ENCODE measurements around the gene NINL.

NINL gene

DNA sequence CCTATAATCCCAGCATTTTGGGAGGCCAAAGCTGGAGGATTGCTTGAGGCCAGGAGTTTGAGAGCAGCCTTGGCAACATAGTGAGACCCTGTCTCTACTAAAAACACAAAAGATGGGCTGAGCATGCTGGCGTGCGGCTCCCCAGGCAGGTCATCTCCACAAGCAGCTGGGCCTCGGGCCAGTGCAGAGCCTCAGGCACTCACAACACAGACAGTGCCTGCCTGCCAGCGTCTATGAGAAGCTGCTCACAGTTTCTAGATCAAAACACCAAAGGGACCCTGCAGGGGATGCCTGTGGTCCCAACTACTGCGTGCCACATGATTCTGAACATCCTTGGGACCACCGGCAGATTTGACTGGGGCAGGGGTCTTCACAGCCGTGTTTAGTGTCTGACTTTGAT, 118.5 kb downstream of the NINL start:
- no peak for DNase-seq (ENCODE audit: low read depth in 1 of 2, low spot score in 1 of 2)

DNA sequence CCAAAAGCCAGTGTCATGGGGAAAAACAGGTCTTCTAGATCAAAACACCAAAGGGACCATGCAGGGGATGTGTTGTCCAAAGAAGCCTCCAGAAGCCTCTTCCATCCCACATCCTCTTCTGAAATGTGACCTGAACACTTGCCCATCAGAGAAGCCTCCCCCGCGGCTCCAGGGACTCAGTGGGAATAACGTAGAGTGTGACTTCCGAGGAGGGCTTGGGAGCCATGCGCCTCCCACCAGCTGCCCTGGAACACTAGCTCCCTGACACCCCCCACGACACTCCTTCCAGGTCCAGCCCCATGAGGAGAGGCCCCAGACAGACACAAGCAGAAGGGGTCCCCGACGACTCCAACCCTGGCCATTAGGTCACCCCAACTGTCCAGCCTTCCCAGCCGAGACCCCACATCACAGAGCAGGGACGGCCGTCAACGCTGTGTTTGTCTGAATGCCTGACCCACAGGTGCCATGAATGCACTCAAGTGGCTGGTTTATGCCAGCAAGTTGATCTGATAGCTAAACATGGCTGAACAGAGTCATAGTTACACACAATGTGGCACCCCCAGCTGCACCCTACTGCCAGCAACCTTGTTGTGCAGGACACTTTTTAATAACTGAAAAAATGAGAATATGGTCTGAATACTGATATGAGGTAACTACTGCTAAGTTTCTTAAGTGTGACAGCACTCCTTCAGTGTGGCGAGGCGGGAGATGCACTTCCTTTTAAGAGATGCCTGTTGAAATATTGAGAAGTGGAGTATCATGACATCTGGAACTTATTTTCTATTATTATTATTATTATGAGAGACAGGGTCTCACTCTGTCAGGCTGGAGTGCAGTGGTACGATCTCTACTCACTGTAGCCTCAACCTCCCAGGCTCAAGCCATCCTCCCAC, 119.8 kb downstream of the NINL start:
- no peak for DNase-seq (ENCODE audit: low read depth in 1 of 2, low spot score in 1 of 2)

DNA sequence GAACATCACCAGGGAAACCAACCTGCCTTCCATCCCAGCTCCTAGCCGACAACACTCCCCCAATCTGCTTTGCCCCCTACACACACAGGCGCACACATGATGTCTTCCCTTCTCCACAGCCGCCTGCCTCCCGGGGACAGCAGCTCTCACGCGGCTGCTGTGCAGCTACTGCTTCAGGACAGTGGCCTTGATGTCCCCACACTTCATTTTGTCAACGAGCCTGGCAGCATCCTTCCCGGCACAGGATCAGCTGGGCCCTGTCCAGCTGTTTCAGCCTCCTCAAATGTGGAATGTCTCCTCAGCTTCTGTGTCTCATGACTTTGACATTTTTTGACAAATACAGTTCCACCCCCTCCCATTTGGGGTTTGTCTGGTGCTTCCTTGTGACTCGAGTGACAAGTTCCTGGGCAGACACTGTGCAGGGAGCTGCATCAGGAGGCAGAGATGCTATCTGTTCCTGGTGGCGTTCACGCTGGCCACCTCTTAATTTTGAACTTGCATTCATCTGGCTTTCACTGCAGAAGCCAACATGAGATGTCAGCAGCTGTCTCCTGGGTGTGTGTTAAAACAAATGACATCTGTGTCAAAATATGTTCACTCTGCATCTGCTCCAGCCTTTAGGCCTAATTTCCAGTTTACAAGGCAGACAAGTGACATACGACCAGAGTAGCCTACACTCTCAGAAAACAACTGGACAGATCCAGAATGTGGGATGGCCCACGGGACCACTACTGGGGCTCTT, 120.7 kb downstream of the NINL start:
- no peak for DNase-seq (ENCODE audit: low read depth in 1 of 2, low spot score in 1 of 2)

DNA sequence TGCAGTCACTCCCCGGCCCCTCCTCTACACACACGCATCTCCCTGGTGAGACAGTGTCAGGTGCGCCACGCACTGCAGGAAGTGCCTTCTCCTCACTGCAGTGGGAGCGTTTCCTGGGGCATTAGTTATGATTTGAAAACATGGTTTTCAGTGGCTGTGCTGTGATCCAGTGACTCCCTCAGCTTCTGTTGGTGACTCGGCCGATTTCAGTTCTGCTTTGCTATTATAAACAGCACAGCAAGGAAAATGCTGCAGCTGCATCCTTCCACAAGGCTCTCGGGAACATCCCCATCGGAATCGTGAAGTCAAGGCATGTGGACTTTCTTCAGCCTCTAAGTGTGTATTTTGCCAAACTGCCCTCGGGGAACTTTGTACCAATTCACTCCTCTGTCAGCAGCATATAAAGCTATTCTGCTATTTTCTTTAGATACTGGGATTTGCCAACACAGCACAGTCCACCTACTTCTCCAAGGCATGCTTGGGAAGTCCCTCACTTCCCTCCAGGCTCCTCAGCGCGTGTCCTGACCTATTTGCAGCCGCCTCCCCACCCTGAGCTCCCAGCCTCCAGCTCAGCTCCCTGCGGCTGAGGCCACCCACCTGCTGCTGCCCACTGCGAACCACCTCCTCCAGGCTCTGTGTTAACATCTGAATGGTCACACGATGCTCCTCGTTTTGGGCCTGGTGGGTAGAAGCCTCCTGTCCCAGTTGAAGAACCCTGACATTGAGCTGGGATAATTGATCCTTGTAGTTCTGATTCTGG, 123.4 kb downstream of the NINL start:
- DNase-seq (ENCODE audit: low read depth in 1 of 2, low spot score in 1 of 2): no peak

DNA sequence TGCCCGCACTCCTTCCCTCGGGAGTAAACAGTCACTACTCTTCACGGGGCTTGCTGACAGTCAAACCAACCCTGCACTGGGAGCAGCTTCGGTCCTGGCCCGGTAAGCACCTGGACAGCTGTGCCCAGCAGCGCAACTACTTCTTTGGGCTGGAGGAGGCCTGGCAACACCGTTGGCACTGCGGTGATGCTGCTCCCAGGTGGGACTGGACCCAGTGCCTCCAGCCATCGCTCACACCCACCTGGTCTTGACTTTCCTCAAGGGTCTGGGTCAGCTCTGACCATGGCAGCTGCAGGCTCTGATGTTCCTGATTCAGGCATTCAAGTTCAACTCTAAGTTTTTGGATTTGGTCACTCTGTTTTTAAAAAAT, 124.1 kb downstream of the NINL start:
- DNase-seq (ENCODE audit: low read depth in 1 of 2, low spot score in 1 of 2): no peak

DNA sequence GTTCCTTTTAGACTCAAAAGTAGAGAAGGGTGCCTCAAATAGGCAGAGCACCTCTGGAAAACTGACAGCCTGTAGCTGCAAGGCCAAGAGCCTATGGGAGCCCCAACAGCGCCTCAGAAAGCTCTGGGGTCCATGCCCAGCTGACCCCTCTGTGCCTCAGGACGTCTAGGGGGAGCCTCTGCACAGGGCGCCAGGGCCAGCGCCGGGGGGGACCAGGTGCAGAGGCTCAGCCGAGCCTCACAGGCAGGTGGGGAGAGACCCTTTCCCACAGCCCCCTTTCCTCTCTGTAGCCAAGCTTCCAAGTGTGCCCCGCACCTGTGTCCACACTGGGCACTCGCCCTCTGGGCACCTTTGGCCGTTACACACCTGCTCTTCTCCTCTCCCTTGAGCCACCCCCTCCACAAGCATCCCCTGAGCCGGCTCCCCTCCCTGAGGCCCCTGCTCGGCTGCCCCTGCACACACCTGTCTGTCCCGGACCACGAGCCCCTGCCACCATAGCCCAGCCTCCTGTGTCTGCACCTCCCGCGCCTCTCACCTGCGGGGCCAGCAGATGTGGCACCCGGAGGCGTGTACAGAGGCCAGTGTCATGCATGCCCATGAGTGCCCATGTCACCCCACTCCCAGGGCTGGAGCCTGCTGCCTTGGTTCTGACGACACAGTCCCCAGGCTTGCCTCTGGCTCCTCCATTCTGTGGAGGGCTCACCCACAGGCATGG, 124.6 kb downstream of the NINL start:
- DNase-seq (ENCODE audit: low read depth in 1 of 2, low spot score in 1 of 2): no peak

DNA sequence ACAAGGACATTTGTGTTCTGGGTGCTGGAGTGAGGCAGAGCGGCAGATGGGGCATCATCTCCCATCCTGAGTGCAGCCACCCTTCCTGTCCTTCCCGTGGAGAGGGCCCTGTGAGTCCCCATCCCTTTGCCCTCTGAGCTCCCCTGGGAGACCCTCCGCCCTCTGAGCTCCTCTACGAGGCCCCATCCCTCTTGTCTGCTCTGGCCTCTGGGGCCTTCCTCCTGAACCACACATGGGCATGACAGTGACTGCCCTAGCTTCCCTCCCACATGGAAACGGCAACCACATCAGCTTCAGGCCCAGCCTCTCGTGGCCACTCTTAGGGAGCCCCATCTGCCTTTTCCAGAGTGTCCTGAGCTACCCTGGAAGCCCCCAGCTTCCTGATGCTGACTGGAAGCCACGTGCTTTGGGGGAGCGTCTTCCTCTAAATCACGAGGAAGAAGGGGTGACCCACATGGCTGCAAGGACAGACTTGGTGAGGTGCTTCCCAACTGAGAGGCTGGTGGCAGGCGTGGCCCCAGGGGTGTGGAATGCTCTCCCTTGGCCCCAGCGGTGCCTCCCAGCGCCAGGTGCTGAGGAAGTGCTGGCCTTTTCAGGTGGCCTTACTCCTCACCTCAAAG, 125.3 kb downstream of the NINL start:
- DNase-seq (ENCODE audit: low read depth in 1 of 2, low spot score in 1 of 2): no peak

DNA sequence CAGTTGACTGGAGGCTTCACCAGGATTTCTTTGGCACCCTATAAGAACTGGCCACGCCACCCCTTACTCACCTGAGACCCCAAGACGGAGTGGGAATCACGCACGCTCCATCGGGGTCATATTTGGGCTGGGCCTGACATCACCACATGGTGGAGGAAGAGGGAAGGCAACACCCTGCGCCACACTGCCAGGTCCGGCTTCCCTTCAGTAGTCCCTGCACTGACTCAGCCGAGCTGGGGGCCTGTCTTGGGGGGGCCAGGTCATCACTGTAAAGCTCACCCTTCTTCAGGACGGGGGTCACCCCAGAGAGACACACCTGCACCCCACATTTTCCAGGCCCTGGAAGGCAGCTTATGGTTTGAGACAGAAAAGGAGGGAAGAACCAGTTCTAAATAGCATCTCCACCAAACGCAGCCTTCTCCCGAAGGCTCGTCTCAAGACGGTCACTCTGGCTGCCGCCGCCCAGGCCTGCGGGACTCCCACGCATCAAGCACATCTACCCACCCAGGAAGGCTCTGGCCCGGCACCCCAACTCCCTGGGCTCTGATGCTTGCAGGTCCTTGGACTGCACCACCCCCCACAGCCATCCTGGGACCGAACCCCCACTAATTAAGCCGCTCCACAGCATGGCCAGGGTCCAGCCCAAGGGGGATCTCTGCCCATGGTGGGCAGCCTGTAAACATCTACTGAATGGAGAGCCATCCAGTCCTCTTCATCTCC, 126.1 kb downstream of the NINL start:
- no peak for DNase-seq (ENCODE audit: low read depth in 1 of 2, low spot score in 1 of 2)

DNA sequence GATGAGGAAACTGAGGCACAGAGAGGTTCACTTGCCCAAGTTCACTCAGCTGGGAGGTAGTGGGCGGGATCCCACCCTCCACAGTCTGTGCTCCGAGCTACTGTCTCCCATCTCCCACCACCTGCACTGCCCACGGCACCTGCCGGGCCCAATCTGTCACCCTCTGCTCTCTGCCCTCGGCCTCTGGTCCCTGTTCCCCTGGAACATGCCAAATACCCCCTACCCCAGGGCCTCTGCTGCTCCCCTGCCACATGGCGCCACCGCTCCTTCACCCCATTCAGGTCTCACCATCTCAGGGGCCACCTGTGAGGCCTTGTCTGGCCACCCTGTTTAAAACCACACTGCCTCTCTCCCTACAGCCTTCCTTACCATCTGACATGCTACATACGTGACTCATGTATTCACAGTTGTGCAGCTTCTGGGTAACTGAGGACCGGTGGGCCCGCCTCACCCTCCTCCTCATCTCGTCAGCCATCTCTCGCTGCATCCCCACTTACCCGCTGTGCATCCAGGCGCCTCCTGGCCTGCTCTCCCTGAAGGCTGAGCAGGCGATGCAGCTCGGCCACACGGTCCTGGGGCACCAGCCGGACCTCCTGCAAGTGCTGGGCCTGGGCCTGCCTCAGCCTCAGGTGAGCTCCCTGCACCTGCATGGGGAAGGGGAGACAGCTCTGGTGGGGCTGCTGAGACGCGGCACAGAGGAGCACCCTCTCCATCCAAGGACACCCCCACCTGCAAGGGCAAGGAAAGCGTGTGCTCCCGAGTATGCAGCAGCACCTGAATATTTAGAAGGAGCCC, 127.2 kb downstream of the NINL start:
- DNase-seq (ENCODE audit: low read depth in 1 of 2, low spot score in 1 of 2): no peak

DNA sequence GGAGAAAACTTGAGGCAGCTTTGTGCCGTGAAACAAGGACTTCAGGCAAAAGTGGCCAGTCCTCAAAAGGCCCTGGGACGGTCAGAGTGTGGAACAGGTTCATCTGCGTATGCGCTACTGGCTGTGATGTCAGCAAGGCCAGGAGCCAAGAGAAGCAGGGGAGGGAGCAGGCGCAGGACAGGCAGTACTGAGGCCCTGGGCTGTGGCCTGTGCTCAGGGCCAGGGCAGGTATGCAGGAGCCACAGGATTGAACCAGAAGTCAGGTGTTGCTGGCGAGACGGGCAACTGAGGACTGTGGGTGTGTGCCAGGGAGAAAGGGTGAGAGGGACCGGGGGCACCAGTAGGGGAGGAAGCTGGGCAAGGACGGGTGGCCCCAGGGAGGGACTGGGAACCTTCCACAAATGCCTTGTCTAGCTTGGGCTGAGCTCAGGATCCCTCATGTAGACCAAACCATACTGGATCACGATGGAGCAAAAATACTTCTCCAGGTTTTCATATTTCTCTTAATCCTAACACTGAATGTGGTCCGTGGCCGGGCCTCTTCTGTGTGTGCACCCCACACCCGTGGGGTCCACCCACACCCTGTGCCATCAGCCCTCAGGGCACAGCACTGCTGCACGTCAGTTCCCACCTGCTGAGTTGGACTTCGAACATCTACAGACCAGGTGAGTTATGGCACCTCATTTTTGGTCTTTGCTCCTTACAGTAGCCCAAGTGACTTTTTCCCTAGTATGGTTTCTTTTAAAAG, 131.0 kb downstream of the NINL start:
- DNase-seq (ENCODE audit: low read depth in 1 of 2, low spot score in 1 of 2): no peak

DNA sequence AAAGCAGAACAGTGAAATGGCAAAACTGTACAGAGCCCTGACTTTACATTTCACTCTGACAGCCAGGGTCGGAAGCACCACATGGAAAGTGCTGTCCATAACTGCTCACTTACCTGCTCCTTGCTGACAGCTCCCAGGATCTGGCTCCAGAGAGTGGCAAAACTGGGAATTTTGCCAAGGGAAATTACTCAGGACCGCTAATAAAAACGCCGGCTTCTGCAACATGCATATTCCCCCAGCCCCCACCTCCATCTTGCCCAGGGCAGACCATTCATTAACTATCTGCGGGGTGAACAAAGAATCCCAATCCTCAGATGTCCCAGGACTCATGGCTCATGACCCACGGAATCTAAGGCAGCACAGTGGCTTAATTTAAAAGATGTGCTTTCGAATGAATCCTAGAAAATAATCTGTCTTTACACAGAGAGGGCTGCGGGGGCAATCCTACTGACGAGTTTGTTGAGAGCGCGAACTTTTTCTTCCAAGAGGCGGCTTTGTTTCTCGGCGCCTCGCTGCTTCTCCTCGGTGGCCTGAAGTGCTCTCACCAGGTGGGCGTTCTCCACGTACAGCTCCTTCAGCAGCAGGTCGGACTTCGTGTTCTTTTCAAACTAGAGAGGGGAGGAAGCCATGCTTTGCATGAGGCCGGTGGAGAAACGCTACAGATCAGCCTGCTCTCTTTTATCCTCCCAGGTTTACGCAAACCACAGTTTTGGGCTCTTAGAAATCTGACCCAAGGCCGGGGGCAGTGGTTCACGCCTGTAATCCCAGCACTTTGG, 132.1 kb downstream of the NINL start:
- DNase-seq (ENCODE audit: low read depth in 1 of 2, low spot score in 1 of 2): no peak

DNA sequence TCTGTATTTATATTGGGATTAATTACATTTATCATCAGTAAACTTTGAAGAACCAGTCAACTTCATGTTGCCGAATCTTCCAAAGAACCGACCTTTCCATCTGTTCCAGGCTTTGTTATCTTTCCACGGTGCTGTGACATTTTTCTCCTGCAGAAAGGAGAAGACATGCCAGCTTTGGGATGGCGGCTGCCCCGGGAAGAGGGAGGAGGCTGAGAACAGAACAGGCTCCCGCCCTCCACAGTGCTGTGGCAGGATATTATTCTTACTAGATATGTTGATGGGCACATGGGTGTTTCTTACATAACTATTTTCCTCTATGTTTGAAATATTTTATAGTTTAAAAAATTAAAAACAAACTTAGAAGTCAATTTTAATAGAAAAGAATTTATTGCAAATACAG, 133.0 kb downstream of the NINL start:
- DNase-seq (ENCODE audit: low read depth in 1 of 2, low spot score in 1 of 2): no peak

DNA sequence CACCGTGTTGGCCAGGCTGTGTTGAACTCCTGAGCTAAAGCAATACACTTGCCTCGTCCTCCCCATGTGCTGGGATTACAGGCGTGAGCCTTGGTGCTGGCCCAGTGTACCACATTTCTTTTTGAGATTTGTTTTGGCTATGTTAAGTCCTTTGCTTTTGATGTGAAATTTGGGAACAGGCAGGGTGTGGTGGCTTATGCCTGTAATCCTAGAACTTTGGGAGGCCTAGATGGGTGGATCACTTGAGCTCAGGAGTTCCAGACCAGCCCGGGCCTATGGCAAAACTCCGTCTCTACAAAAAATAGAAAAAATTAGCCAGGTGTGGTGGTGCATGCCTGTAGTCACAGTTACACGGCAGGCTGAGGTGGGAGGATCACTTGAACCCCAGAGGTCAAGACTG, 137.7 kb downstream of the NINL start:
- no peak for DNase-seq (ENCODE audit: low read depth in 1 of 2, low spot score in 1 of 2)

DNA sequence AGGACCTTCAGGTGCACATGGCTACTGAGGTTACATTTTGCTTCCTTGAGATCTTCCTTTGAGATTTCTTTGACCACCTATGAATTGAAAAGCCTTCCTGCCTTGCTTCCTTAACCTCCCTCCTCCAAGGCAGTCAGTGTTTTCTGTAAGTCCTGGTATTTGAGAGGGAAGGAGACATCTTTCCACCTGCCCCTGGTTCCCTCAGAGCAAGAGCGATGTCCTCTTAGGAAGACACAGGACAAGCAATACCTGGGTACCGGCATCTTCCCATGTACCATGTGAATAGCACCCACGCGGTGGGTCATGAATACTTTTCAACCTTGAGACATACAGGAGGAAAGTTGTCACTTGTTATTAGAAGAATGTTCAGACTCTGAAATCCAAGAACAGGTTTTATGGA, 140.8 kb downstream of the NINL start:
- DNase-seq (ENCODE audit: low read depth in 1 of 2, low spot score in 1 of 2): no peak

DNA sequence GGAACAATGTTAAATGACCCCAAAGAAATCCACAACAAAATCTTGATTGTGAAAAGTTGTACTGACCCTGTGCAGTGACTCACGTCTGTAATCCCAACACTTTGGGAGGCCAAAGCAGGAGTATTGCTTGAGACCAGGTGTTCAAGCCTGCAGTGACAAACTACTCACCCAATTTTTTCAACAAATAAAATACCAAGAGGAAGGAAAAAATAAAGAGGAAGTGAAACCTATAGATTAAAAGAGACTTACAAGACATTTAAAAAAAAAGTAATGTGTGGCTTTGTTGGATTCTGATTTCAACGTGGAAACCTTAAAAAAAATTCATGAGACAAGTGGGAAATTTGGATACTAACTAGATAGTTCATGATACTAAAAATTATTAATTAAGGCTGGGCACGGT, 146.0 kb downstream of the NINL start:
- no peak for DNase-seq (ENCODE audit: low read depth in 1 of 2, low spot score in 1 of 2)

DNA sequence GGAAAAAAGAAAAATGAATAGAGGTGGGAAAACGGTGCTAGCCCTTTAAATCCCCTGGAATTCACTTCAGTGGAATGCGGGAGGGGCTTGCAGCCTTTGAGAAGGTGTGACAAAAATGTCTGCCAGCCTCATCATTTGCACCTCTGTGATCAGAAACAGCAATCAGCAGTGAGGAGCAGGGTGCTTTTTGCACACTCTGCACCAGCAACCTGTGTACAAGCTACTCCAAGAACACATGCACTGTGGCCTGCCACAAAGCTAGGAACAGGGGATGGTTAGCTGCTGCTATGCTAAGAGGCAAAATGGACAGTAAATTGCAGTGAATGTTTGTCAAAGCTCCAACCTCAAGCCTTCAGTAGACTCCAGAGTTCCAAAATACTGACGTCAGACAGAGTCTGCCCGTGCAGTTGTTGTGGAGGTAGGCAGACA, 148.2 kb downstream of the NINL start:
- DNase-seq (ENCODE audit: low read depth in 1 of 2, low spot score in 1 of 2): no peak

DNA sequence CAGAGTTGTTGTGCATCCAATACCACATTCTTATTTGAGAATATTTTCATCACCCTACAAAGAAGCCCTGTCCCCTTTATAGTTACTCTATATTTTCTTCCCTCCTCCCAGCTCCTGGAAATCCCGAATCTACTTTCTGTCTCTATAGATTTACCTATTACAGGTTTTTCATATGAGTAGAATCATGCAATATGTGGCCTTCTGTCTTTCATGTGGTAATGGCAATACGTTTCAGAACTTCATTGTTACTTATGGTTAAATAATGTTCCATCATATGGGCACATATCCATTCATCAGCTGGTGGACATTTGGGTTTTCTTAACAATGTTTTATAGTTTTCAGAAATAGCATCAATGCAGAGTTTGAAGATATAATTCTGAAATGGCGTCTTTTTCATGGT, 160.8 kb downstream of the NINL start:
- DNase-seq (ENCODE audit: low read depth in 1 of 2, low spot score in 1 of 2): no peak

DNA sequence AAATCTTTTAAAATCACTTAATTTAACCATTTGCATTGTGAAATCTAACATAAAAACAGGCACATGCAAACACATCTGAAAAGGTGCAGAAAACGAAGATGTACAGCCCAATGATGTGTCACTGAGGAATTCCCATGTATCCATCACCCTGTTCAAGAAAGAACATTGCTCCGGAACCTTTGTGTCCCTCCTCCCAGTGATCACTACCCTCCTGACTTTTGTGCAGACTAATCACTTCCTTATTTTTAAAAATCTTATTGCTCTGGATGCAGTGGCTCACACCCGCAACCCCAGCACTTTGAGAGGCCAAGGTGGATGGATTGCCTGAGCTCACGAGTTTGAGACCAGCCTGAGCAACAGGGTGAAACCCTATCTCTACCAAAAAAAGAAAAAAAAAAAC, 163.3 kb downstream of the NINL start:
- DNase-seq (ENCODE audit: low read depth in 1 of 2, low spot score in 1 of 2): no peak
